HG02588 (cell line): ENCODE data around the gene PSMC3IP.

Experiments used
- ATAC-seq: cut with Tn5 transposase; IDR thresholded peaks from one replicate; pipeline ENCODE4 v1.9.1; 2021; ENCODE audit warnings: mild to moderate bottlenecking, moderate library complexity; ENCODE audit not compliant: unreplicated experiment

Gene PSMC3IP

DNA sequence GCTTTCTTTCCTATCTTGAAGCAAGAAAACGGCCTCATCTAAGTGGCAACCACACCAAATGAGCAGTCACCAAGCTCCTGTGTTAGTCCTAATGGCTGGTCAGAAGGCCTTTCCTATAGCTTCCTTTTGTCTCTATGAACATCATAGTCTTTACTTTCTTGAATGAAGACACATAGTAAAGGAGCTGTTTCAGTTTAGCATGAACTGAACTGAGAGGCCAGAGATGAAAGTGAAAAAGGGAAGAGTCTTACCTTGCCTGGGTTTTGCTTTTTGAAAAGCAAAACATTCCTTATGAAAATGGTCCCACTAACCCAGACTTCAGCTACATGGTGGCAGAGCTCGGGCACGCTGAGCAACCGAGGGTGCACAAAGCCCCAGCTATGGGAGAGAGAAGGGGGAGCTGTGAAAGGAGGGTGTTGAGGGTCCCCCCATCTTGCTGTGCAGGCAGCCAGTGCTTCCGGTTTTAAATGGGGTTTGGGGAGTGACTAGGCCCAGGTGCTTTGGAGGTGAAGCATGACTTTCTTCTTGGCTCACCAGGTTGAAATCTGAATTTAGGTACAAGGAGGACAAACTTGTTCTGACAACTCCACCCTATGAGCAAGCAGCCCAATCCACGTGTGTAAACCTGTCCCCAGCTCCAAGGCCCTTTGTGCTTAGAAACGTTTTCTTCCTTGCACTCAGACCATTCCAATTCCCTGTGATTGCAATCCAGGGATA lies 9.1 kb upstream of the PSMC3IP start:
- no peak for ATAC-seq

DNA sequence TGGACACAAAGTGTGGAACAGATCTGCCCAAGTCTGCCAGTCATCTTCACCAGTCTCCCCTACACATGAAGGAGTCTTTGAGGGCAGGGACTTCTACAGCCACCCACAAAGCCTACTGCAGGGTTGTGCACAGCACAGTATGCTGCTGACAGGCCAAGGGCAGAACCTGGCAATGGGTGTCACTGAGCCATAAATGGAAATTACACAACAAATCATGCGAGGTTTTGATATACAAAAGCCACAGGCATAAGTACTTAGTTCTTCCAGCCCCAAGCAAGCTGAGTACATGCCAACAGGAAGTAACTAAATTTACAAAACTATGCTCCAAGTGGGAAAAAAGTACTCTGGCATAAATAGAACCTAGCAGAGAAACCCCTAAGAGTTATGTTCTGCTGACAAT lies 7.8 kb upstream of the PSMC3IP start:
- ATAC-seq = no peak

GRCh38 chr17:42584880-42585279 lies 7.4 kb upstream of the PSMC3IP start:
- ATAC-seq = no peak

DNA sequence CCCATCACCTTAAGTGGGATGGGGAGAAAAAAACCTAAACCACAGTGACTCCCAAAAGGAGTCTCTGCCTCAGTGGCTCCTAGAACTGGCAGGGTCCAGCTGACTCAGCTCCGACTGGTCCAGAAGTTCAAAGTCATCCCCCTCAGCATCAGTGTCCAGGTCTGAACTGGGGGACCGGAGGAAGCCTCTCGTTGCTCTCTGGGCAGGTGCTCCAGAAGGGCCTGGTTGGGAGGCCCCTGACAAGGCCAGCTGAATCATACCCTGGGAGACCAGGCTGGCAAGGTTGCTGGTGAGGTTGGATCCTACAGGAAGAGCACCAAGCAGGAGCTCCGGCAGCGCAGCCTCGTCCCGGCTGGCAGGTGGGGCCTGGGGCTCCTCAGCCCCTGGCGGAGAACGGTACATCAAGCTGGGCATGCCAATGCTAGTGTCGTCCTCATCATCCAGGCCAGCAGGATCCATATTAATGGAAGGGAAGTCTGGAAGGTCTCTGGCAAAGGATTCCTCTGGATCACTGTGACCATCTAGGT lies 4.3 kb upstream of the PSMC3IP start:
- no peak for ATAC-seq

DNA sequence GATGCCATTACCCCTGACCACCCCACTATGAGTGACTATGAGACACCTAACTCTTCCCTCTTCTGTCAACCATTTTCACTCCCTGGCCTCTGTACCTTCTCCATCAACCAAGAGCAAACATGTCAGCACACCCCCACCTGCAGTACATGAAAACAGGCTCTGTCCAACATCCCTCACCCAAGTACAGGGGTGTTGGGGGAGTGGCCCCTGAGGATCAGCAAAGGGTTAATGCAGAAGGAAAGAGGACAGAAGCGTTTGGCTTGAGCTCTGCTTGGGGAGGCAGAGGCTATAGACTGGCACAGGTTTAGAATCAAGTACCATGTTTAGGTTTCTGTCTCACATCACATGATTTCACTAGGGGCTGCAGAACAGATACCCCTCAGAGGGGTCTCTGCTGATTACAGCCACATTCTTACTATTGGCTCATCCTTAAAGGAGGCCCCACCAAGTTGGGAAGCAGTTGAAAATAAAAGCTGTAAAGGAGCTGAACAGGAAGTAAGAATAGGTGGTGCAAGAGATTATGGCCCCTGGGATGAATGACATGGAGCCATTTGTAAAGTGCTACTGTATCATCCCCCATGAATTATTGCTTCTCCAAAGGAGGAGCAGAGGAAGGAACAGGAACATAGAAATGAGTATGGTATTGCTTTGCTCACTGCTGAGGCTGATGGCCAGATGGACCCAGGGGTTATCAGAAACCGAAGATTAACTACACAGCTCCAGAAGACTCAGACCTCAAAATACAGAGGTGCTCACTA lies 2.4 kb upstream of the PSMC3IP start:
- ATAC-seq = no peak

GRCh38 chr17:42578282-42578869 lies 847 bp upstream of the PSMC3IP start:
- ATAC-seq = peak; percentile 45

GRCh38 chr17:42577140-42577531 lies 393 bp downstream of the PSMC3IP start:
- ATAC-seq = no peak

- ATAC-seq = no peak
These were observed 3.1 kb downstream of the PSMC3IP start for GRCh38 chr17:42574463-42574862.

DNA sequence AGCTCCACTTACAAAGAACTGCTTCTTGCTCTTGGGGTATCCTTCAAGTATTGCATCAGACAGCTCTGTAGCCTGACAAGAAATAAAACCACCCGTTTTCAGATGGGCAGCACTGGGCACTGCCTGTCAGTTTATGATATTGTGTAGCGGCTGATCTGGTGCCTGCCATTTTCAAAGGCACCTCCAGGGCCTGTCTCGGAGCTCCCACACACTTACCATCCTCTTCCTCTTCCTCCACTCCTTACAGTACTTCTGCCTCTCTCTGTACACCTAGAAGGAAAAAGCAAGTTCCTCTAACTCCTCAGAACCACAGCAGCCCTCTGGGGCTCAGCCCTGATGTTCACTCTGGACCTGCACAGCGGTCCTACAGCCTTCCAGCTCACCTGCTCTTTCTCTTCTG lies 4.4 kb downstream of the PSMC3IP start:
- no peak for ATAC-seq

GRCh38 chr17:42571435-42572225 lies 5.9 kb downstream of the PSMC3IP start:
- ATAC-seq = no peak

- ATAC-seq = no peak
These were observed 9.0 kb downstream of the PSMC3IP start for GRCh38 chr17:42568341-42569111.

- peak; percentile 60 for ATAC-seq
These were observed 10.5 kb downstream of the PSMC3IP start, which contains the start of gene MLX for GRCh38 chr17:42566883-42567573. MLX (plus strand) TSS chr17:42567100; CDS start chr17:42567125, 25 bp downstream.

DNA sequence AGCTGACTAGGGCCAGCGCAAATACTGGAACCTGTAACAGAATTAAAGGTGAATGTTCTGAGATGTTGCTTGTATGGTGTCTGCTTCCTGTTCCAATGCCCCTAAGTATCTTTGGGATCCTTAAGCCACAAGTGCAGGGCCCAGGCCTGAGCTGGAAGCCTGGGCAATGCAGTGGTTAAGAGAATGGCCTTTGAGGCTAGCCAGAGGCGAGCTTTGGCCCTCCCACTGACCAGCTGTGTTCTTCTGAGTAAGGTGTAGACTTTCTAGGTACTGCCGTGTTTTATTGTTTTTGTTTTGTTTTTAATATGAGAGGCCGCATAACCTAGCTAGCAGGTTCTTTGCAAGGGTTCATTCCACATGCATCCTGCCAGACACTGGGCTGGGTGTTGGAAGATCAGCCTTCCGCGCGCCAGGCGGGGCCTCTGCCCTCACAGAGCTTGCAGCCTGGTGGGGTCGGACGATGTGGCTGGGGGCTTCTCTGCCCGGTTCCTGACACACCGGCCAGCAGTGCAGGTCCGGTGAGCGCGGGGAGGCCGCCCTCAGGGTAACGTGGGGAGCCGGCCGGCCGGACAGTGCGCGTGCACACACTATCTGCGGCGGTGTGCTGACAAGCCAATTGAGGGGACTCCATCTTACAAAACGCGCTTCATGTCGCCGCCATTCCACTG lies 11.2 kb downstream of the PSMC3IP start:
- ATAC-seq = no peak

DNA sequence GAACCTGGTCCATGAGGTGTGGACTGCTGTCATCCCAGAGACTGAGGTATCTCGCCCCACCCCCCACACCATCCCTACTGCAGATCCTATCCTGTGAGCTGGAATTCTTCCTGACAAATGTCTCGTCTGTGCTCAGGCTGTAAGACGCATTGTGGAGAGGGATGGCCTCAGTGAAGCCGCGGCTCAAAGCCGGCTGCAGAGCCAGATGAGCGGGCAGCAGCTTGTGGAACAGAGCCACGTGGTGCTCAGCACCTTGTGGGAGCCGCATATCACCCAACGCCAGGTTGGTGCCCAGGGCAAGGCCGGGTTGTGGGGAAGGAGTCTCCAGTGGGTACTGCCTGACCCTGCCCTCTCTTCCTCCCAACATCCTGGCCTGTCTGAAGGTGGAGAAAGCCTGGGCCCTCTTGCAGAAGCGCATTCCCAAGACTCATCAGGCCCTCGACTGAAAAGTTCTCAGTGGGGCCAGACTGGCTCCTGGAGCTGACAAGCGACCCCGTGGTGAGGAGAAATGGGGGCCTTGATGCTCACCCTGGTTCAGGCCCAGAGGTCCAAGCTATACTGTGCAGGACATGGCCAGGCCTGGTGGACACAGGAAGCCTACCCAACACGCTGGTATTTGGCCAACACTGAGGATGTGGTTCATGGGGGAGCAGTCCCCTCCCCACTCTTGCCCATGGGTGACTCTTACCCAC lies 11.9 kb downstream of the PSMC3IP start:
- no peak for ATAC-seq

GRCh38 chr17:42564815-42565522 lies 12.6 kb downstream of the PSMC3IP start:
- ATAC-seq = no peak

DNA sequence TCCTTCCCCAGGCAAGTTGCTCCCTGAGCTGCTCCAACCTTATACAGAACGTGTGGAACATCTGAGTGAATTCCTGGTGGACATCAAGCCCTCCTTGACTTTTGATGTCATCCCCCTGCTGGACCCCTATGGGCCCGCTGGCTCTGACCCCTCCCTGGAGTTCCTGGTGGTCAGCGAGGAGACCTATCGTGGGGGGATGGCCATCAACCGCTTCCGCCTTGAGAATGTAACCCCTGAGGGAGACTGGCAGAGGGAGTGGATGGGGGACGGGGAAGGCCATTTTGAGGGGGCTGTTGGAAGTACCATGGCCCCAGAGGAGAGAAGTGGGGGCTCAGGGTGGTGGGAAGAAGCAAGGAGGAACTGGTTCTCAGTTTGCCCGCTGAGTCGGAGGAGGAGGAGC lies 13.6 kb downstream of the PSMC3IP start:
- ATAC-seq = no peak

GRCh38 chr17:42563543-42563942 lies 14.0 kb downstream of the PSMC3IP start:
- no peak for ATAC-seq

GRCh38 chr17:42563143-42563509 lies 14.4 kb downstream of the PSMC3IP start:
- no peak for ATAC-seq
